CD4-positive, alpha-beta T cell treated with Interleukin-10 for 1 hour (primary cell): ENCODE measurements around the gene CST6.

Experiments used
- DNase-seq: peaks from one replicate; pipeline ENCODE4 v3.0.0-alpha.2; 2020

The CST6 gene

GRCh38 chr11:66048547-66049323 lies 36.9 kb downstream of the CST6 start, which contains the start of gene GAL3ST3:
Gene GAL3ST3 (minus strand): TSS chr11:66049161. CDS start chr11:66045415, 3,746 bp downstream.
- DNase-seq: no peak

- DNase-seq: no peak
Measured at GRCh38 chr11:66050581-66051231, 38.9 kb downstream of the CST6 start.

GRCh38 chr11:66051371-66051765 lies 39.6 kb downstream of the CST6 start:
- DNase-seq: peak; percentile 6

GRCh38 chr11:66051766-66052663 lies 40.2 kb downstream of the CST6 start, which contains the start of gene SF3B2:
Gene SF3B2 (plus strand): TSS chr11:66052364. CDS start chr11:66052385, 21 bp downstream.
- peak; percentile 97 for DNase-seq

- no peak for DNase-seq
Measured at GRCh38 chr11:66052664-66052982, 40.8 kb downstream of the CST6 start.

GRCh38 chr11:66055021-66055420 lies 43.2 kb downstream of the CST6 start:
- DNase-seq: no peak

GRCh38 chr11:66056501-66056900 lies 44.7 kb downstream of the CST6 start:
- DNase-seq: no peak

GRCh38 chr11:66059966-66060680 lies 48.3 kb downstream of the CST6 start:
- no peak for DNase-seq

GRCh38 chr11:66061268-66061667 lies 49.5 kb downstream of the CST6 start:
- DNase-seq: no peak

- DNase-seq: no peak
Measured at GRCh38 chr11:66062408-66062807, 50.6 kb downstream of the CST6 start.
